Superior temporal gyrus (tissue), 1 donor: ENCODE measurements around the gene ZCRB1.

Experiments
- DNase-seq: peaks from one replicate; pipeline ENCODE4 v3.0.0-alpha.2; 2016; ENCODE audit errors: extremely low spot score

Gene ZCRB1

DNA sequence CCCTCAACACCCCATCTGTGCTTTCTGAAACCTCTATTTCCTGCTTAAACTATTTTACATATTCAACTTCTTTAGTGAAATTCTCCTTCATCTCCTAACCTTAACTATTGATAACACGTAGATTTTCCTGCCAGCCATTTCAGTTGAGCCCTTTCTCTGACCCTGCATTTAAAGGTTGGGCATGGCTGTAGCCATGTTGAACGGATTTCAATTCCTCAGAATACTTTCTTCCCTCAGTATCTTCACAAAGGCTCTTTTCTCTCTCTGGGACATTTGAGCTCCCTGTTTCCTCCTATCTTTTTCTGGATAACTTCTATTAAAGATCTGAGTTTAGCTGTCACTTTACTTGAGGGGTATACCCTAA lies 1.3 kb upstream of the ZCRB1 start:
- no peak for DNase-seq

- peak; percentile 46 for DNase-seq
These were observed 790 bp upstream of the ZCRB1 start for GRCh38 chr12:42326541-42327226.

DNA sequence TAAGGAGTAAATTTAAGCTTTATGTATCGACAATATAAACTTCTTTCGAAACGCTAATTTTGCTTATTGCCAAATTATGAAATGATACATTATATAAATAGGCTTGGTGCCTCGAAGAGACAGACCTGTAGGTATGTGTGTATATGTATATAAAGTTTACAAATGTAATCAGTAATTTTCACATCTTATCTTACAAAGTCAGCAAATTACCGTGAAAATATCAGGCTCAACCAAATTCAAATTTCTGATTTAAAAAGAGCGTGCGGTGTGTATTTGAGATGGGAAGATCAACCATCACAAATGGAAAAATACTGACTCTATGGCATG lies 605 bp downstream of the ZCRB1 start:
- DNase-seq: no peak

DNA sequence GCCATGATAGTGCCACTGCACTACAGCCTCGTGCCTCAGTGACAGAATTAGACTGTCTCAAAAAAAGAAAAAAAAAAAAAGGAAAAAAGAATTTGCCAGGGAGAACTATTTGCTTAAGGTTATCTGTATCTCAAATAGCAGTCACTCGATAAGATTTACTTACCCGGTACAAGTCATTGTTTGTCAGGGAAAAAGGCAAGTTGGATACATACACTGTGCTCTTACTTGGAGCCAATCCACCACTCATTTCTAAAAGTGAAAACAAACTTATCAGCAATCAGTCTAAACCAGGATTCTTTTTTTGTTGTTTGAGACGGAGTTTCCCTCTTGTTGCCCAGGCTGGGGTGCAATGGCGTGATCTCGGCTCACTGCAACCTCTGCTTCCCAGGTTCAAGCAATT lies 2.0 kb downstream of the ZCRB1 start:
- no peak for DNase-seq

DNA sequence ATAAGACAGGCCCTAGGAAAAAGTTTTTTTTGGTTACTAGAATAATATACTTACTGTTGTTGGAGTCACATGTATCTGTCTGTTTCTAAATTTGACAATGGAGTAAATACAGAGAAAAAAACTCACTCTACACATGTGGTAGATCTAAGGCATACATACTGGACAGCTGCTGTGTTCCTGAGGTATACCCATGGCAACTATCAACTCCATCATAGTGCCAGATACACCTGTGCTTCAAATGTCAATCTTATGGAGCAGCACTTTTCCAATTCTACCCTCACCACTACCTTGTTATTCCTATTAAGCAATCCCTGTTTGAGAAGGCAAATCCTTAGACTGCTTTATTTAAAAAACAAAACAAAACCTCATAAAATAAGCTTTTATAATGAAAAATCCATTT lies 3.3 kb downstream of the ZCRB1 start:
- DNase-seq: no peak

DNA sequence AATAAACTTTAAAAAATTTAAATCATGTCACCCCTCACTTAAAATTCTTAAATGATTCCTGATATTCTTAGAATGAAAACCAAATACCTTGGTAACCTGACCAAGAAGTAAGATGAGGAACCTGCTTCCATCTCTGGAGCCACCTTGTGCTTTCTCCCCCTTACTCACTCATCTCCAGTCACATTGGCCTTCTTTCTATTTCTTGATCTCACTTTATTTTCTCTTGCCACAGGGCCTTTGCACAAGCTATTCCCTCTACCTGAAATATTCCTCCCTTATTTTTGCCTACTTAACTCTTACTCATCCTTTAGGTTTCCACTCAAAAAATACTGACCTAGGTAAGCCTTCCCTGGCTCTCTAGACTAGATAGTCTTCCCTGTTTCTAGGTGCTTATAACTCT lies 5.1 kb downstream of the ZCRB1 start:
- DNase-seq: no peak

DNA sequence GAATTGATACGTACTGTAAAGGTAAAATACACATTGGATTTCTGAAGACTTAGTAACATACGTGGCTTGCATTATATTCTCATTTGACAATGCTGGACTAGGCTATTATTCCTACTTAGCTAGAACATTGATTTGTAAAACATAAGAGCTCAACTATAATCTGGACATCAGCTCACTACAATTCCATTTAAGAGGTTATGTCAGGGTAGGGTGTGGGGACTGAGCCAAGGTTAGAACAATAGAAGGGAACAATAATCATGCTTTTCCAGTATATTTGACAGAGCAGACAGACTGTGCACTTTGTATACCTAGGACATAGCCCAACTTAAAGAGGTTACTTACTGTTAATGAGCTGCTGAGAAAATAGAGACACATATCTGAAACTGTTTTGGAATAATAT lies 10.8 kb downstream of the ZCRB1 start:
- no peak for DNase-seq

- DNase-seq: no peak
These were observed 15.9 kb downstream of the ZCRB1 start for GRCh38 chr12:42309996-42310395.

DNA sequence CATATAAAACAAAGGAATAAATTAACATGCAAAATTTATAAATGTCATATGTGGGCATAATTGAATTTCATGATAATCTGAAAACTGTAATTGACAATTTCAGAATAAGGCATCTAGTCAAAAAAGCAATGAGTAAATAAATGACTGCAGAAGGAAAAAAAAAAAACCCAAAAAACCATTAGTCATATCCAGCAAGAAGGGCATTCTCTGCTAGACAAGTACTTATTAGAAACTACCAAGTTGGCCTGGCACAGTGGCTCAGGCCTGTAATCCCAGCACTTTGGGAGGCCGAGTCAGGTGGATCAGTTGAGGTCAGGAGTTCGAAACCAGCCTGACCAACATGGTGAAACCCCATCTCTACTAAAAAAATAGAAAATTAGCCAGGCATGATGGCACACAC lies 17.5 kb downstream of the ZCRB1 start:
- no peak for DNase-seq

DNA sequence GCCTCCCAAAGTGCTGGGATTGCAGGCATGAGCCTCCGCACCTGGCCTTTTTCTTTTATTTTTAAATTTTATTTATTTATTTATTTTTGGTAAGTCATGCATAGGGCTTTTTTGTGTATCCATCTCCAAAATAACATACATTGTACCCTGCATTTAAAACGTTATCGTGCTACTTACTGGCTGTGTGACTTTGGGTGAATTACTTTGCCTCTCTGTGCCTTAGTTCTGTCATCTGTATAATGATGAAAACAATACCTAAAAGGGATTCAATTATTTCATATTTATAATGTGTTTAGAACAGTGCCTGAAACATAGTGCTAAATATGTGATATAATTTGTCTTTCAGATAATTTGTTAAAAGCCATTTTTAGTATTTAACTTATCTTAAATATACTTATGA lies 19.6 kb downstream of the ZCRB1 start:
- no peak for DNase-seq

DNA sequence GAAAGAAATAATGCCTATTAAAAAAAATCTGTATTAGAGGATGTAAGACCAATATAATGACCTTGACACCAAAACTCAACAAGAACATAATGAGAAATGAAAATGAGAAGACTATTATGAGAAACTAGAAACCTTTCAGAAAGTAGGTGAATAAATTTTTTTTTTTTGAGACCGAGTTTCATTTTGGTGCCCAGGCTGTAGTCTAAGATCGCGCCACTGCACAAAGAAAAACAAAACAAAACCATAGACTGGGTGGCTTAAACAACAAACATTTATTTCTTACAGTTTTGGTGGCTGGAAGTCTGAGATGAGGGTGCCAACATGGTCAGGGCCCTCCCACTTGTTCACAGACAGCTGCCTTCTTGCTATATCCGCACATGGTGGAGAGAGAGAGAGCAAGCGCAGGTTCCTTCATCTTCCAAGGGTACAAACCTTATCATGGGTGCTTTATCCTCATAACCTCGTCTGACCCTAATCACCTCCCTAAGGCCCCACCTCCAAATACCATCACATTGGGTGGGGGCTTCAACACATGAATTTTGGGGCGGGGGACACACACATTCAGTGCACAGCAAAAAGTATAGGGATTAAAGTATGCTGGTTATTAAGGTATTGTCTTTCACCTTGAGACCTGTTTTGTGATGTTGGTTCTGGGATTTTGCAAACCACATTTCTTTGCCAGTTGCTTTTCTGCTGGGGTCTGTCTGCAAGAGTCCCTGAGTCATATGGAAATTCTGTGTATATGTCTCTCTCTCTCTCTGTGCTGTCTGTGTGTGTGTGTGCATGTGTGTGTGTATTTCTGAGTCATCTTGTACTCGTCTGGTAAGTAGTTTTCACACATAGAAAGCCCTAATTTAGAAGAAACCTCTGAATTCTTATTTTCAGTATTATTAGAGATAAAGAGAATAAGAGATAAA lies 26.2 kb downstream of the ZCRB1 start:
- DNase-seq: no peak

GRCh38 chr12:42298887-42299286 lies 27.0 kb downstream of the ZCRB1 start:
- no peak for DNase-seq

- no peak for DNase-seq
These were observed 29.3 kb downstream of the ZCRB1 start for GRCh38 chr12:42296503-42297109.

GRCh38 chr12:42291680-42292079 lies 34.2 kb downstream of the ZCRB1 start:
- DNase-seq: no peak

- DNase-seq: no peak
These were observed 37.4 kb downstream of the ZCRB1 start for GRCh38 chr12:42288544-42288943.

GRCh38 chr12:42286741-42287140 lies 39.2 kb downstream of the ZCRB1 start:
- DNase-seq: no peak

GRCh38 chr12:42285431-42285830 lies 40.5 kb downstream of the ZCRB1 start:
- no peak for DNase-seq

GRCh38 chr12:42284876-42285275 lies 41.0 kb downstream of the ZCRB1 start:
- DNase-seq: peak; percentile 54

DNA sequence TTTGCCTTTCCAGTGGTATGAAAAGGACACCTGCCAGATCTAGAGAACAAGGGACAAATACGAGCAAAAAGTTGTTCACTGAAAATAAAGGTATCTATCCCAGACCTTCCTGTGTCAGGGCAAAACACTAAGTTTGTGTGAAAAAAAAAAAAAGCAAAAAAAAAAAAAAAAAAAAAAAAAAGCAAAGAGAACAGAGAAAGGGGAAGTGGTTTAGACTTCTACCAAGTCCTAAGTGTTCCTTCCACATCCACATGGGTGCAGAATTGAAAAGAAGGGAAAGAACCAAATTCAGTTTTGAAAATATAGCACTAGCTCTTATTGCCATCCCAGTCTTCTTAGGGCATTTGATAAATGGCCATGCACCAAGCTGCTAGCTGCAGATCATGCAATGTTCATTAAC lies 41.7 kb downstream of the ZCRB1 start:
- DNase-seq: no peak

DNA sequence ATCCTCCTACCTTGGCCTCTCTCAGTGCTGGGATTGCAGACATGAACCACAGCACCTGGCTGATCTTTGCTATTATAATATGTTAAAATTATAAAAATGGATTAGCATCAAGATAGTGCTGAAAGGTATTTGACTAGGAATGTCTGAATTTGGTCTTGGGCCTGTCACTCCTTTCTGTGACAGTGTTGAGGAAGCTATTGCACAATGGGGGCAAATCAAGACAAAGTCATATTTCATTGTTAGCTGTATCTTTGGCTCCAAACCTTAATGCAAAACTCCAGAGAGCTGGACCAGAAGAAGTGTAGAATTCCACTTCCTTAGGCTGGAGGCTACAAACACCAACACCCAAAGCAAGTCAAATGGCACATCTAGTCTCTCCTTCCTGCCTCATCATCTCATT lies 42.2 kb downstream of the ZCRB1 start:
- DNase-seq: no peak

GRCh38 chr12:42282294-42282693 lies 43.6 kb downstream of the ZCRB1 start:
- DNase-seq: no peak

DNA sequence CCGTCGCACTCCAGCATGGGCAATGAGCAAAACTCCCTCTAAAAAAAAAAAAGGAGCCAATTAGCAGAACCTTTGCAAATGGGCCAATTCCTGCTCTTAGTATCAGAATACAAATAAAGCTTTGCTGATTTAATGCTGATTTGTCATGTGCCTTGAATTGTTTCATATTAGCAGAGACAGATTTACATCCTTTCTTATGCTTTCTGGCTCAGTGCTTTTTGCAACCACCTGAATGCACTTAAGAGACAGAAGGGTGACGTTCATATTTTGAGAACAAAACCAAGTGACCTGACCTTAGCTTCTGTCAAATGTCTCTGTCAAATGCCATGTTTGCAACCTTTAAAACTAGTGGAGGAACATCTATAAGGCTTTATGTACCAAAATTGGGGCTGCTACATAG lies 44.0 kb downstream of the ZCRB1 start:
- DNase-seq: no peak

GRCh38 chr12:42281278-42281677 lies 44.6 kb downstream of the ZCRB1 start:
- DNase-seq: no peak
